RWPE1 (cell line): ENCODE data around the gene ESRRB.

Experiments
- CTCF ChIA-PET: fragments of 350-600 bp; sonication (Branson Sonifier 250); formaldehyde crosslinking; extraction: SDS; loops from one replicate; lab custom pipeline; 2021; lab: Yijun Ruan, JAX
- POLR2A ChIA-PET: fragments of 400-600 bp; formaldehyde crosslinking; extraction: SDS; loops from one replicate; lab custom pipeline; 2020; ENCODE audit warnings: antibody characterized with exemption; ENCODE audit not compliant: low non-redundant PET; lab: Yijun Ruan, JAX
- DNase-seq: peaks from one replicate; pipeline ENCODE4 v3.0.0; 2012; ENCODE audit warnings: low spot score
- H3K27ac ChIP-seq: fragments of 450-650 bp; 2 replicates; pipeline ENCODE4 v1.5.1; 2017
- TF ChIP-seq, protein P1 (sequence below): fragments of 450-650 bp; conservative IDR thresholded peaks from 2 replicates; pipeline ENCODE4 v1.5.1; 2017; ENCODE audit warnings: low read depth, mild to moderate bottlenecking

The ESRRB gene

DNA sequence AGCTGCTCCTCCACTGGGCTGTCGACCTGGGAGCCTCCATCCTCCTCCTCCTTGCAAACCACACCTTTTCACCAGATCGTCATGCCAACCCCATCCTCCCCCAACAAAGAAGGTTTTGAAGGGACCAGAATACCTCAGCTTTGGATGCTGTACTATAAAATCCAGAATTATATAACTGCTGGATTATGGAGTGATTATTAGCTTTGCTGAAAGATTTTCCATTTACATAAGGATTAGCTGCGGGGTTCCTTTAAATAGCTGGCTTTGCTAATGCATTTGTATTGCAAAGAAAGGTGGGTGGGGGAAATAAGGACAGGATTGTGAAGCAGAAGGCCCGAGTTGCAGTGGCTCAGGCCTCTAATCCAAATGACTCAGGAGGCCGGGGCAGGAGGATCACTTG, 36.6 kb downstream of the ESRRB start:
- POLR2A ChIA-PET = no interaction called here
- no peak overlapping the region for H3K27ac ChIP-seq
- TF ChIP-seq, protein P1, sequence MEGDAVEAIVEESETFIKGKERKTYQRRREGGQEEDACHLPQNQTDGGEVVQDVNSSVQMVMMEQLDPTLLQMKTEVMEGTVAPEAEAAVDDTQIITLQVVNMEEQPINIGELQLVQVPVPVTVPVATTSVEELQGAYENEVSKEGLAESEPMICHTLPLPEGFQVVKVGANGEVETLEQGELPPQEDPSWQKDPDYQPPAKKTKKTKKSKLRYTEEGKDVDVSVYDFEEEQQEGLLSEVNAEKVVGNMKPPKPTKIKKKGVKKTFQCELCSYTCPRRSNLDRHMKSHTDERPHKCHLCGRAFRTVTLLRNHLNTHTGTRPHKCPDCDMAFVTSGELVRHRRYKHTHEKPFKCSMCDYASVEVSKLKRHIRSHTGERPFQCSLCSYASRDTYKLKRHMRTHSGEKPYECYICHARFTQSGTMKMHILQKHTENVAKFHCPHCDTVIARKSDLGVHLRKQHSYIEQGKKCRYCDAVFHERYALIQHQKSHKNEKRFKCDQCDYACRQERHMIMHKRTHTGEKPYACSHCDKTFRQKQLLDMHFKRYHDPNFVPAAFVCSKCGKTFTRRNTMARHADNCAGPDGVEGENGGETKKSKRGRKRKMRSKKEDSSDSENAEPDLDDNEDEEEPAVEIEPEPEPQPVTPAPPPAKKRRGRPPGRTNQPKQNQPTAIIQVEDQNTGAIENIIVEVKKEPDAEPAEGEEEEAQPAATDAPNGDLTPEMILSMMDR = no peak
- DNase-seq = no peak
- CTCF ChIA-PET = no interaction called here

GRCh38 chr14:76413106-76413961, 37.4 kb downstream of the ESRRB start:
- ChIA-PET POLR2A (no interaction called here), CTCF (no interaction called here)
- no peak for DNase-seq
- no peak overlapping the region for H3K27ac ChIP-seq
- TF ChIP-seq, protein P1 = no peak

DNA sequence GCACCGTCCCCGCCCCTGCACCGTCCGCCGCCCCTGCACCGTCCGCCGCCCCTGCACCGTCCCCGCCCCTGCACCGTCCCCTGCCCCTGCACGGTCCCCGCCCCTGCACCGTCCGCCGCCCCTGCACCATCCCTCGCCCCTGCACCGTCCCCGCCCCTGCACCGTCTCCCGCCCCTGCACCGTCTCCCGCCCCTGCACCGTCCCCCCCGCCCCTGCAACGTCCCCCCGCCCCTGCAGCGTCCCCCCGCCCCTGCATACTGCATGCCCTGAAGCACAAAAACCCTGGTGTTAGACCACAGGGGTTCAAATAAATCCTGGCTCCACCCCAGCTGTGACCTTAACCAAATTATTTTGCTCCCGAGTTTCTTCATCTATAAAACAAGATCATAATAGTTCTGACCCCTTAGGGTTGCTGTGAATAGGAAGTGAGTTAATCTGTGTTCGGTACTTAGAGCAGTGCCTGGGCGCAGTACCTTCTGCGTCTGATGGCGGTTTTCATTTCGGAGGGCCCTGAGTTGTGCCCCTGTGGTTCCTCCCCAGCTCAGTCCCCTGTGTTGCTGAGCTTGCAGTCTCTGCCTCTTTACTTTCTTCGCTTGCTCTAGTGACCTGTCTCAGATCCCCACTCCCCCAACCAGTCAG, 38.1 kb downstream of the ESRRB start:
- ChIA-PET POLR2A (no interaction called here), CTCF (no interaction called here)
- TF ChIP-seq, protein P1 = no peak
- no peak overlapping the region for H3K27ac ChIP-seq
- no peak for DNase-seq

- ChIA-PET POLR2A (no interaction called here), CTCF (interaction anchor here (0.6 kb wide), 1 partner anchor 32 kb away, joined by 4 read pairs; no protein-coding TSS in a partner anchor)
- no peak for DNase-seq
- TF ChIP-seq, protein P1 = no peak
- H3K27ac ChIP-seq = no peak overlapping the region
Observed at GRCh38 chr14:76419399-76419798, 43.5 kb downstream of the ESRRB start.

GRCh38 chr14:76420827-76421226, 44.9 kb downstream of the ESRRB start:
- TF ChIP-seq, protein P1 = no peak
- H3K27ac ChIP-seq = no peak overlapping the region
- POLR2A ChIA-PET = no interaction called here
- DNase-seq = no peak
- CTCF ChIA-PET = interaction anchor here (1.7 kb wide), 1 partner anchor 33 kb away, joined by 4 read pairs; no protein-coding TSS in a partner anchor

DNA sequence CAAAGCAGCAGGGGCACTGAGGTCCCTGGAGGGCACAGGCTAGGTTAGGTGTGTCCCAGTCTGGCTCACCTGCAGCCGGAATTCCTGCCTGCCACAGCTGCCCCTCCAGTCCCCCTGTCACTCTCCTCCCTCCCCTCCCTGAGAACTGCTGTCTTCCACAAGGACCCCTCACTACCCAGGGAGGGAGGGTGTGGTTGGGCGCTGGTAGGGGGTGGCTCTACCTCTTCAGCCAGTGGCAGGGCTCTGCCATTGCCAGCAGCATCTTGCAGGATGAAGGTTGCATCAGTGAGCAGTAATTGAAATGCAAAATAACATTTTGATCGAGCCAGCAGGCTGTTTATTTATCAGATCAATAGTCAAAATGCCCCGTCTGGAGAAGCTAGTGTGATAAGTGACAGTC, 45.7 kb downstream of the ESRRB start:
- H3K27ac ChIP-seq = no peak overlapping the region
- TF ChIP-seq, protein P1 = no peak
- CTCF ChIA-PET = interaction anchor here (0.6 to 1.7 kb wide), 2 partner anchors 34 to 51 kb away, joined by 3 to 4 read pairs; no protein-coding TSS in a partner anchor
- no peak for DNase-seq
- POLR2A ChIA-PET = no interaction called here
